IMR-90 (cell line): ENCODE results near the gene CACNA2D4. TPM values are rescaled to one million over a fixed set of nuclear protein-coding genes. Genes with fewer than 3 reads are reported as not detected.

Experiments
- ATAC-seq: fragments of 200-7000 bp; cut with Tn5 transposase; 2 replicates; pipeline ENCODE4 v1.9.1; 2020; ENCODE audit warnings: low read depth, mild to moderate bottlenecking, moderate library complexity
- BruUV-seq: library from RNA; stranded (reverse); fragments of 400-500 nt; replicated peaks from 2 replicates; lab custom pipeline; 2021; lab: Mats Ljungman, UMichigan
- CTCF ChIA-PET: fragments of 300-600 bp; formaldehyde crosslinking; extraction: SDS; loops from one replicate; lab custom pipeline; 2021; ENCODE audit warnings: antibody characterized with exemption; lab: Yijun Ruan, JAX
- POLR2A ChIA-PET: fragments of 300-600 bp; sonication (Branson Sonifier 250); formaldehyde crosslinking; loops from one replicate; lab custom pipeline; 2022; ENCODE audit warnings: antibody characterized with exemption; ENCODE audit not compliant: unreplicated experiment; lab: Charles Lee
- DNase-seq: peaks from one replicate; pipeline ENCODE4 v3.0.0; 2013
- H2AFZ ChIP-seq: replicated peaks from 2 replicates; pipeline ENCODE3; 2013; ENCODE audit warnings: low read length, mild to moderate bottlenecking; ENCODE audit not compliant: poor library complexity
- H2AK5ac ChIP-seq: 2 replicates; pipeline ENCODE4 v1.6.1; 2013; ENCODE audit warnings: low read depth, low read length, inconsistent platforms
- H2AK9ac ChIP-seq: replicated peaks from 2 replicates; pipeline ENCODE3; 2013; ENCODE audit warnings: mild to moderate bottlenecking, low read depth, low read length, moderate library complexity; ENCODE audit not compliant: poor library complexity
- H2BK120ac ChIP-seq: 2 replicates; pipeline ENCODE4 v1.6.1; 2013; ENCODE audit warnings: low read depth, low read length, inconsistent platforms
- H2BK15ac ChIP-seq: 3 replicates; pipeline ENCODE4 v1.6.1; 2013; ENCODE audit warnings: low read depth, low read length, inconsistent platforms
- H2BK20ac ChIP-seq: 2 replicates; pipeline ENCODE4 v1.6.1; 2013; ENCODE audit warnings: low read depth, mild to moderate bottlenecking, inconsistent platforms, low read length, moderate library complexity
- H2BK5ac ChIP-seq: 2 replicates; pipeline ENCODE4 v1.6.1; 2013; ENCODE audit warnings: mild to moderate bottlenecking, low read depth, low read length, inconsistent platforms; ENCODE audit not compliant: poor library complexity, severe bottlenecking
- H3K14ac ChIP-seq: replicated peaks from 2 replicates; pipeline ENCODE4 v1.6.1; 2013; ENCODE audit warnings: low read depth, low read length, inconsistent platforms
- H3K18ac ChIP-seq: 2 replicates; pipeline ENCODE4 v1.6.1; 2013; ENCODE audit warnings: low read depth, low read length, control low read depth
- H3K23ac ChIP-seq: 2 replicates; pipeline ENCODE4 v1.6.1; 2013; ENCODE audit warnings: low read depth, low read length, inconsistent platforms
- H3K27ac ChIP-seq: 2 replicates; pipeline ENCODE4 v1.5.1; 2013; ENCODE audit warnings: mild to moderate bottlenecking, control low read depth, low read length; ENCODE audit not compliant: insufficient read depth
- H3K27me3 ChIP-seq: 2 replicates; pipeline ENCODE4 v1.6.1; 2013; ENCODE audit warnings: low read length; ENCODE audit not compliant: control insufficient read depth, insufficient read depth
- H3K36me3 ChIP-seq: 2 replicates; pipeline ENCODE4 v1.6.1; 2013; ENCODE audit warnings: low read length, mixed read lengths; ENCODE audit not compliant: control insufficient read depth, insufficient read depth
- H3K4ac ChIP-seq: 2 replicates; pipeline ENCODE4 v1.6.1; 2013; ENCODE audit warnings: low read depth, low read length, inconsistent platforms
- H3K4me1 ChIP-seq: 2 replicates; pipeline ENCODE4 v1.6.1; 2013; ENCODE audit warnings: low read length, mixed read lengths; ENCODE audit not compliant: control insufficient read depth, insufficient read depth
- H3K4me2 ChIP-seq: 2 replicates; pipeline ENCODE4 v1.6.1; 2013; ENCODE audit warnings: low read depth, mild to moderate bottlenecking, control low read depth, low read length, moderate library complexity
- H3K4me3 ChIP-seq: 2 replicates; pipeline ENCODE4 v1.5.1; 2013; ENCODE audit warnings: low read depth, mild to moderate bottlenecking, control low read depth, low read length, moderate library complexity; ENCODE audit not compliant: insufficient read depth
- H3K56ac ChIP-seq: 2 replicates; pipeline ENCODE4 v1.6.1; 2013; ENCODE audit warnings: low read length, inconsistent platforms; ENCODE audit not compliant: insufficient read depth; ENCODE audit errors: extremely low read depth
- H3K79me1 ChIP-seq, 2 experiments: 2 replicates each; pipeline ENCODE4 v1.6.1; 2013; ENCODE audit warnings: low read length in 2 of 2, inconsistent platforms in 1 of 2, low read depth in 1 of 2
- H3K9ac ChIP-seq: 2 replicates; pipeline ENCODE4 v1.6.1; 2013; ENCODE audit warnings: low read depth, low read length, control low read depth
- H3K9me1 ChIP-seq: 2 replicates; pipeline ENCODE4 v1.6.1; 2013; ENCODE audit warnings: low read length, inconsistent platforms; ENCODE audit not compliant: insufficient read depth
- H3K9me3 ChIP-seq: 2 replicates; pipeline ENCODE4 v1.6.1; 2013; ENCODE audit warnings: low read length; ENCODE audit not compliant: control insufficient read depth, insufficient read depth
- H4K20me1 ChIP-seq: 2 replicates; pipeline ENCODE4 v1.6.1; 2013; ENCODE audit warnings: low read length, inconsistent platforms; ENCODE audit not compliant: insufficient read depth
- H4K5ac ChIP-seq: 2 replicates; pipeline ENCODE4 v1.6.1; 2013; ENCODE audit warnings: mild to moderate bottlenecking, low read depth, low read length, control low read depth
- H4K8ac ChIP-seq, 2 experiments: 2 replicates each; pipeline ENCODE4 v1.6.1; 2013; ENCODE audit warnings: low read depth in 2 of 2, low read length in 2 of 2, control low read depth in 1 of 2, inconsistent platforms in 1 of 2
- H4K91ac ChIP-seq: 2 replicates; pipeline ENCODE4 v1.6.1; 2013; ENCODE audit warnings: low read depth, low read length, inconsistent platforms; ENCODE audit not compliant: insufficient read depth
- CEBPB ChIP-seq: IDR thresholded peaks from 2 replicates; pipeline ENCODE4 v1.6.1; 2012; ENCODE audit warnings: low read depth, low read length, improper control_type of control experiment
- CHD1 ChIP-seq: IDR thresholded peaks from 2 replicates; pipeline ENCODE4 v1.6.1; 2012; ENCODE audit warnings: low read depth, low read length, improper control_type of control experiment
- ELK1 ChIP-seq: fragments of 150-350 bp; IDR thresholded peaks from 2 replicates; pipeline ENCODE4 v1.6.1; 2016; ENCODE audit warnings: low read depth, mild to moderate bottlenecking, low read length, moderate library complexity, borderline replicate concordance
- MAFK ChIP-seq: IDR thresholded peaks from 2 replicates; pipeline ENCODE4 v1.6.1; 2012; ENCODE audit warnings: low read depth, low read length, improper control_type of control experiment
- MXI1 ChIP-seq: IDR thresholded peaks from 2 replicates; pipeline ENCODE4 v1.6.1; 2012; ENCODE audit warnings: low read depth, mild to moderate bottlenecking, low read length, moderate library complexity, borderline replicate concordance
- NFE2L2 ChIP-seq: fragments of 150-350 bp; IDR thresholded peaks from 2 replicates; pipeline ENCODE4 v1.6.1; 2016; ENCODE audit warnings: low read depth, mild to moderate bottlenecking, low read length
- RFX5 ChIP-seq: IDR thresholded peaks from 2 replicates; pipeline ENCODE4 v1.8.0; 2012; ENCODE audit warnings: low read depth, mild to moderate bottlenecking, low read length, moderate library complexity
- USF2 ChIP-seq: fragments of 150-350 bp; IDR thresholded peaks from 2 replicates; pipeline ENCODE4 v1.6.1; 2017; ENCODE audit warnings: mild to moderate bottlenecking, antibody characterized with exemption, low read length, low read depth
- WGBS, 2 experiments: methylation state at CpG; one replicate each; pipeline versions ENCODE4 v1.1.5 to v1.1.7; 2013; ENCODE audit warnings: missing lambda C conversion rate in 2 of 2; ENCODE audit not compliant: insufficient read length in 1 of 2; ENCODE audit errors: extremely low coverage in 2 of 2; 5-methylcytosine and 5-hydroxymethylcytosine counted together
- dilution Hi-C: fragments of 300-500 bp; cut with HindIII; formaldehyde crosslinking; loops from one replicate; pipeline ENCODE4 v1.14.3; 2018; ENCODE audit warnings: low sequenced_read_pairs; ENCODE audit not compliant: unreplicated experiment
- in situ Hi-C: fragments of 300-500 bp; cut with MboI; formaldehyde crosslinking; loops from 3 replicates; pipeline ENCODE4 v1.14.3; 2019; ENCODE audit warnings: low sequenced_read_pairs, inconsistent platforms, mixed read lengths
- intact Hi-C: fragments of 100-400 bp; cut with micrococcal nuclease; formaldehyde crosslinking; loops from 2 replicates; pipeline ENCODE4 v1.10.0; 2022
- polyA plus RNA-seq, 3 experiments: library from polyadenylated mRNA; depleted of rRNA; stranded (reverse); fragments of >200 nt; gene quantifications; 2 replicates each; pipeline ENCODE4 v1.2.3, GENCODE V29; 2012; ENCODE audit warnings: low replicate concordance in 1 of 3
- total RNA-seq: library from RNA; depleted of rRNA; stranded (reverse); fragments of >200 nt; gene quantifications from 2 replicates; pipeline ENCODE4 v1.2.3, GENCODE V29; 2012

The CACNA2D4 gene
- total and polyA plus RNA-seq, 2 of the 4 experiments (the other 2 are of a cell fraction): 0.18 to 0.22 TPM

GRCh38 chr12:1806301-1807086 lies 112.0 kb downstream of the CACNA2D4 start (continued):
- TF ChIP-seq USF2: no peak

GRCh38 chr12:1805441-1806081 lies 112.9 kb downstream of the CACNA2D4 start:
- Histone ChIP-seq H3K9me3 (no peaks in the 10 kb centered on the region), H3K9me1 (peaks cover 4% of the 10 kb centered on the region; the same call in 1 of the 2 replicates), H4K5ac (peak overlapping the region; percentile 100; the same call in 1 of the 2 replicates), H3K4ac (no peak overlapping the region), H3K27me3 (no peaks in the 10 kb centered on the region; the same call in 1 of the 2 replicates), H2BK20ac (no peak overlapping the region), H4K20me1 (no peaks in the 10 kb centered on the region), H3K79me1 (no peaks in the 10 kb centered on the region), H2AK5ac (0 out of 2 replicates have a peak overlapping the region, but pooled peaks have one; percentile 31), H3K4me1 (no peaks in the 10 kb centered on the region), H2AK9ac (no peak overlapping the region), H2AFZ (peak overlapping the region; percentile 89), H4K91ac (0 out of 2 replicates have a peak overlapping the region, but pooled peaks have one; percentile 30), H2BK5ac (no peak overlapping the region), H3K18ac (no peak overlapping the region), H4K8ac (peak overlapping the region; percentile 96 to 98; a peak in 3 of 4 replicates), H3K9ac (no peak overlapping the region), H2BK120ac (no peak overlapping the region), H3K4me3 (no peak overlapping the region), H3K4me2 (no peak overlapping the region), H3K14ac (no peak overlapping the region), H3K27ac (no peak overlapping the region), H3K56ac (no peak overlapping the region), H3K36me3 (no peaks in the 10 kb centered on the region), H3K23ac (no peak overlapping the region), H2BK15ac (no peak overlapping the region)
- intact Hi-C loops: no loop called here
- ChIA-PET CTCF (interaction anchor here (1.1 kb wide), 1 partner anchor 135 kb away, joined by 3 read pairs; no protein-coding TSS in a partner anchor), POLR2A (no interaction called here)
- no peak for ATAC-seq
- WGBS, 2 experiments: 82% methylated on average over 8 of the region's 16 CpGs; no CpG with 5 or more reads in 1 of the 2 experiments
- DNase-seq: no peak
- BruUV-seq: no TSS peak
- in situ Hi-C loops: loop anchor here (10.0 to 25.0 kb wide), 3 partner anchors 219 to 779 kb away; no protein-coding TSS in a partner anchor
- dilution Hi-C loops: no loop called here
- TF ChIP-seq CHD1 (no peak), NFE2L2 (no peak), CEBPB (no peak), USF2 (no peak), MXI1 (no peak), ELK1 (no peak), MAFK (no peak), RFX5 (no peak)
